ENCODE data around the gene NUDT12.
A peak's percentile ranks its signal among the peaks of the same experiment; 100 is the strongest.

Gene NUDT12

GRCh38 chr5:103541114-103541513 lies 21.5 kb downstream of the NUDT12 start:
- no peak for DNase-seq

- DNase-seq: peak in 1 of 58 donors; percentile 2
These were observed 22.9 kb downstream of the NUDT12 start for GRCh38 chr5:103539376-103540330.

- DNase-seq: no peak
These were observed 30.4 kb downstream of the NUDT12 start for GRCh38 chr5:103532086-103532734.

- DNase-seq: peak in 2 of 58 donors; percentile 1 to 6
These were observed 36.2 kb downstream of the NUDT12 start for GRCh38 chr5:103526164-103526915.

- DNase-seq: no peak
These were observed 37.2 kb downstream of the NUDT12 start for GRCh38 chr5:103525361-103525760.

- DNase-seq: no peak
These were observed 39.3 kb downstream of the NUDT12 start for GRCh38 chr5:103523319-103523718.

- no peak for DNase-seq
These were observed 40.0 kb downstream of the NUDT12 start for GRCh38 chr5:103522586-103522985.

GRCh38 chr5:103519550-103519949 lies 43.0 kb downstream of the NUDT12 start:
- DNase-seq: no peak

GRCh38 chr5:103514371-103514770 lies 48.2 kb downstream of the NUDT12 start:
- DNase-seq: no peak

GRCh38 chr5:103513701-103514100 lies 48.9 kb downstream of the NUDT12 start:
- no peak for DNase-seq

- DNase-seq: no peak
These were observed 50.1 kb downstream of the NUDT12 start for GRCh38 chr5:103512500-103512899.

- DNase-seq: no peak
These were observed 51.1 kb downstream of the NUDT12 start for GRCh38 chr5:103511554-103511885.

- no peak for DNase-seq
These were observed 51.6 kb downstream of the NUDT12 start for GRCh38 chr5:103510851-103511553.

- DNase-seq: no peak
These were observed 56.8 kb downstream of the NUDT12 start for GRCh38 chr5:103505581-103506305.

- DNase-seq: no peak
These were observed 59.5 kb downstream of the NUDT12 start for GRCh38 chr5:103503066-103503465.

- DNase-seq: peak in 1 of 58 donors; percentile 6
These were observed 59.9 kb downstream of the NUDT12 start for GRCh38 chr5:103502662-103503061.

Data from anterior cingulate cortex (tissue), 58 donors.